K562 (cell line): ENCODE measurements around the gene RAVER2. TPM values are rescaled to one million over a fixed set of nuclear protein-coding genes. Genes with fewer than 3 reads are reported as not detected.

Experiments used
- ATAC-seq: fragments of 200-7000 bp; cut with Tn5 transposase; 3 replicates; pipeline ENCODE4 v1.9.1; 2020; ENCODE audit warnings: moderate library complexity
- BruUV-seq: library from RNA; stranded (reverse); fragments of 400-500 nt; replicated peaks from 2 replicates; lab custom pipeline; 2021; lab: Mats Ljungman, UMichigan
- CTCF ChIA-PET: fragments of 300-600 bp; formaldehyde crosslinking; extraction: SDS; loops from one replicate; lab custom pipeline; 2021; ENCODE audit warnings: low intra/inter-chr PET ratio; lab: Yijun Ruan, JAX
- POLR2A ChIA-PET: fragments of 300-600, 350-650 bp; sonication (Branson Sonifier 250); formaldehyde crosslinking; extraction: SDS; loops from one replicate; lab custom pipeline; 2021; ENCODE audit warnings: antibody characterized with exemption, inconsistent platforms; lab: Yijun Ruan, JAX
- DNase-seq, 4 experiments: peaks; one replicate each; pipeline versions ENCODE4 v3.0.0 to v3.0.0-alpha.2; 2011 to 2018; ENCODE audit warnings: low spot score in 3 of 4, mixed read lengths in 3 of 4; ENCODE audit errors: extremely low read depth in 1 of 4
- FAIRE-seq: peaks from 2 replicates; lab custom pipeline; 2011; peaks lifted over from hg19 to GRCh38; lab: Jason Lieb, UNC
- H2AFZ ChIP-seq: 2 replicates; pipeline ENCODE4 v1.6.0; 2011; ENCODE audit warnings: low read depth, low read length, control low read depth, inconsistent platforms
- H3K27ac ChIP-seq: fragments of 200-600 bp; 3 replicates; pipeline ENCODE4 v1.8.0; 2011; ENCODE audit warnings: low read depth, mild to moderate bottlenecking, control low read depth, inconsistent platforms, low read length, moderate library complexity, mixed read lengths; ENCODE audit errors: extremely low read depth
- H3K27me3 ChIP-seq, 2 experiments: fragments of 300-600 bp in 1 of 2; 2 replicates in 1 of 2; 3 replicates in 1 of 2; pipeline versions ENCODE4 v1.6.0 to v1.8.0; 2011; ENCODE audit warnings: inconsistent platforms in 2 of 2, low read length in 2 of 2, mild to moderate bottlenecking in 1 of 2, mixed read lengths in 1 of 2, moderate library complexity in 1 of 2; ENCODE audit not compliant: control insufficient read depth in 2 of 2, insufficient read depth in 2 of 2
- H3K36me3 ChIP-seq: fragments of 300-600 bp; 3 replicates; pipeline ENCODE4 v1.8.0; 2011; ENCODE audit warnings: mild to moderate bottlenecking, low read length, inconsistent platforms; ENCODE audit not compliant: control insufficient read depth, insufficient read depth
- H3K4me1 ChIP-seq, 2 experiments: fragments of 200-600 bp in 1 of 2; replicated peaks in 1 of 2; 2 replicates in 1 of 2; 3 replicates in 1 of 2; pipeline versions ENCODE4 v1.5.1 to v1.8.0; 2011; ENCODE audit warnings: inconsistent platforms in 2 of 2, low read length in 2 of 2, mild to moderate bottlenecking in 1 of 2, mixed read lengths in 1 of 2, moderate library complexity in 1 of 2; ENCODE audit not compliant: control insufficient read depth in 2 of 2, insufficient read depth in 2 of 2
- H3K4me2 ChIP-seq: 2 replicates; pipeline ENCODE4 v1.6.1; 2011; ENCODE audit warnings: low read length, control low read depth, inconsistent platforms, mixed read lengths; ENCODE audit not compliant: insufficient read depth
- H3K4me3 ChIP-seq: fragments of 200-600 bp; sonication (generic), shearing (Covaris generic); 2 replicates; pipeline ENCODE4 v1.5.1; 2016; ENCODE audit warnings: control low read depth, inconsistent platforms
- H3K79me2 ChIP-seq: fragments of 200-600 bp; 3 replicates; pipeline ENCODE4 v1.8.0; 2011; ENCODE audit warnings: low read length, inconsistent platforms; ENCODE audit not compliant: control insufficient read depth, insufficient read depth
- H3K9ac ChIP-seq, 2 experiments: 2 replicates each; pipeline versions ENCODE4 v1.6.0 to v1.6.1; 2011; ENCODE audit warnings: low read depth in 2 of 2, low read length in 2 of 2, control low read depth in 1 of 2, inconsistent platforms in 1 of 2, mild to moderate bottlenecking in 1 of 2, mixed read lengths in 1 of 2; ENCODE audit not compliant: insufficient read depth in 1 of 2
- H3K9me1 ChIP-seq: one replicate; pipeline ENCODE4 v1.6.0; 2011; ENCODE audit warnings: inconsistent platforms, mild to moderate bottlenecking, low read length, moderate library complexity; ENCODE audit not compliant: control insufficient read depth, insufficient read depth
- H3K9me3 ChIP-seq: replicated peaks from 2 replicates; pipeline ENCODE4 v1.5.1; 2011; ENCODE audit warnings: low read depth, low read length, inconsistent platforms; ENCODE audit not compliant: control insufficient read depth, insufficient read depth
- H4K20me1 ChIP-seq: replicated peaks from 2 replicates; pipeline ENCODE4 v1.6.1; 2011; ENCODE audit warnings: low read length, inconsistent platforms, mixed read lengths; ENCODE audit not compliant: control insufficient read depth, insufficient read depth
- BACH1 ChIP-seq: fragments of 200-800 bp; sonication (Bioruptor generic); IDR thresholded peaks from 2 replicates; pipeline ENCODE4 v1.6.1; 2016; ENCODE audit warnings: missing genetic modification characterization, missing compliant biosample characterization
- BRD4 ChIP-seq: fragments of 200-600 bp; sonication (generic); IDR thresholded peaks from 2 replicates; pipeline ENCODE4 v1.6.1; 2017; ENCODE audit warnings: inconsistent platforms
- MAFK ChIP-seq: IDR thresholded peaks from 2 replicates; pipeline ENCODE4 v1.6.1; 2011; ENCODE audit warnings: low read length, improper control_type of control experiment
- POLR2AphosphoS2 ChIP-seq: IDR thresholded peaks from 2 replicates; pipeline ENCODE4 v1.6.1; 2012; ENCODE audit warnings: low read length, improper control_type of control experiment
- SIN3B ChIP-seq: fragments of 450-650 bp; IDR thresholded peaks from 2 replicates; pipeline ENCODE4 v1.6.1; 2017; ENCODE audit warnings: low read depth, mild to moderate bottlenecking, moderate library complexity
- SP2 ChIP-seq: IDR thresholded peaks from 2 replicates; pipeline ENCODE4 v1.6.1; 2011; ENCODE audit warnings: mild to moderate bottlenecking, low read depth, low read length, moderate library complexity; ENCODE audit not compliant: poor library complexity, severe bottlenecking; ENCODE audit errors: extremely low read depth
- TEAD1 ChIP-seq, 2 experiments: fragments of 450-650 bp in 1 of 2; sonication (generic) in 1 of 2; formaldehyde crosslinking; IDR thresholded peaks; 2 replicates each; pipeline versions ENCODE4 v1.4.0 to v1.8.0; 2020 to 2022; ENCODE audit warnings: mild to moderate bottlenecking in 2 of 2, missing genetic modification reagents in 1 of 2
- TRIM24 ChIP-seq, 2 experiments: fragments of 450-650 bp; IDR thresholded peaks; 2 replicates each; pipeline ENCODE4 v1.6.1; 2016
- WHSC1 ChIP-seq: IDR thresholded peaks from one replicate; pipeline ENCODE4 v1.6.1; 2012; ENCODE audit warnings: low read length, control low read depth, inconsistent platforms
- ZNF347 ChIP-seq: fragments of 450-650 bp; formaldehyde crosslinking; IDR thresholded peaks from 2 replicates; pipeline ENCODE4 v1.4.0; 2020; ENCODE audit warnings: low read depth, mild to moderate bottlenecking, moderate library complexity
- WGBS: fragments of 100-300 bp; shearing (Covaris generic); methylation state at CpG from one replicate; pipeline ENCODE4 v1.1.6; 2016; ENCODE audit warnings: low coverage, mixed read lengths; ENCODE audit not compliant: insufficient coverage; ENCODE audit errors: missing lambda C conversion rate; 5-methylcytosine and 5-hydroxymethylcytosine counted together
- in situ Hi-C: fragments of 300-500 bp; cut with MboI; formaldehyde crosslinking; loops from 4 replicates; pipeline ENCODE4 v1.15.0; 2018; ENCODE audit warnings: inconsistent platforms, mixed read lengths
- intact Hi-C: fragments of 100-400 bp; cut with micrococcal nuclease; formaldehyde crosslinking; loops from 2 replicates; pipeline ENCODE4 v1.14.2; 2022
- polyA plus RNA-seq, 8 experiments: library from polyadenylated mRNA; depleted of rRNA in 4 of 8; stranded (reverse) in 5 of 8; unstranded in 3 of 8; fragments of >200 nt; fragmentation: Nextera tagmentation in 2 of 8; fragmentation: Illumina TruSeq in 1 of 8; extraction: Ambion mirVana in 2 of 8; extraction: Trizol in 1 of 8; gene quantifications; 2 replicates each; pipeline versions ENCODE4 v1.2.1 to v1.2.3, GENCODE V29; 2011 to 2014; ENCODE audit warnings: inconsistent platforms in 1 of 8, missing spikeins in 1 of 8
- total RNA-seq, 7 experiments: library from RNA; depleted of rRNA in 6 of 7; stranded (reverse); fragments of >200 nt in 6 of 7; fragmentation: Illumina TruSeq in 2 of 7; extraction: Trizol in 2 of 7; gene quantifications; 2 replicates each; pipeline versions ENCODE4 v1.2.1 to v1.2.3, GENCODE V29; 2011 to 2021; ENCODE audit warnings: low replicate concordance in 1 of 7
- TF ChIP-seq, protein P1 (sequence below): fragments of 450-650 bp; conservative IDR thresholded peaks from 2 replicates; pipeline ENCODE4 v1.6.1; 2016; ENCODE audit warnings: missing genetic modification characterization, low read depth, mild to moderate bottlenecking, control low read depth, missing compliant biosample characterization
- TF ChIP-seq, protein P2 (sequence below), 2 experiments: fragments of 150-350 bp in 1 of 2; IDR thresholded peaks; 2 replicates each; pipeline ENCODE4 v1.6.1; 2012 to 2016; ENCODE audit warnings: low read depth in 2 of 2, low read length in 2 of 2, mild to moderate bottlenecking in 1 of 2, moderate library complexity in 1 of 2
- TF ChIP-seq, protein P3 (sequence below): fragments of 450-650 bp; IDR thresholded peaks from 2 replicates; pipeline ENCODE4 v1.6.1; 2016; ENCODE audit warnings: antibody characterized with exemption
- TF ChIP-seq, protein P4 (sequence below): fragments of 250-450 bp; sonication (Bioruptor Pico); IDR thresholded peaks from 2 replicates; pipeline ENCODE4 v1.6.1; 2021; ENCODE audit warnings: mild to moderate bottlenecking

RAVER2 gene
- total and polyA plus RNA-seq, 9 of the 15 experiments (the other 6 are each of a cell fraction or from before 2014, with no cell fraction given): 1.8 to 6.1 (median 4.4) TPM

DNA sequence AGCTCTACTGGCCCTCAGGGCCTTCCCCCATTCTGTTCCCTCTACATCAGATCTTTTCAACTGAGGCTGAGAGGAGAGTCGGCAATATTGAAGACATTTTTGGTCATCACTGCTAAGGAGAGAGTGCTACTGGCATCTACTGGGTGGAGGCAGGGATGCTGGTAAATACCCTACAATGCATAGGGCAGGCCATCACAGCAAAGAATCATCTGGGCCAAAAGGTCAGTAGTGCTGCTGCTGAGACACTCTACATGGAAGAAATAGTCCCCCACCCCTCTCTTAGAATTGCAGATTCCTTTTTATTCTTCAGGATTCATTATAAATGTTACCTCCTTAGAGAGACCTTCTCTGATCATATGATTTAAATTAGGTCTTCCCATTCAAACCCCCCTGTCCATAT is 127.2 kb downstream of the RAVER2 start:
- DNase-seq (no peak), ATAC-seq (no peak), FAIRE-seq (no peak)
- Histone ChIP-seq H3K4me1 (no peaks in the 10 kb centered on the region), H2AFZ (no peak overlapping the region), H3K27ac (no peak overlapping the region), H3K79me2 (no peaks in the 10 kb centered on the region), H3K4me3 (no peak overlapping the region), H4K20me1 (no peaks in the 10 kb centered on the region), H3K4me2 (no peak overlapping the region), H3K9ac (no peak overlapping the region), H3K9me3 (no peaks in the 10 kb centered on the region), H3K27me3 (no peaks in the 10 kb centered on the region), H3K36me3 (peaks cover 57% of the 10 kb centered on the region; the same call in 2 of the 3 replicates), H3K9me1 (no peaks in the 10 kb centered on the region)
- POLR2A ChIA-PET: interaction anchor here (0.6 kb wide), 1 partner anchor 1484 kb away, joined by 3 read pairs; no protein-coding TSS in a partner anchor
- TF ChIP-seq SP2 (no peak), POLR2AphosphoS2 (no peak), TEAD1 (CRISPR knock-in tag; IDR thresholded peaks at IDR 0.05) (no peak), BRD4 (no peak), BACH1 (tag) (no peak), ZNF347 (no peak), TRIM24 (IDR thresholded peaks at IDR 0.05) (no peak), SIN3B (no peak), MAFK (no peak), WHSC1 (no peak)
- TF ChIP-seq, protein P1, sequence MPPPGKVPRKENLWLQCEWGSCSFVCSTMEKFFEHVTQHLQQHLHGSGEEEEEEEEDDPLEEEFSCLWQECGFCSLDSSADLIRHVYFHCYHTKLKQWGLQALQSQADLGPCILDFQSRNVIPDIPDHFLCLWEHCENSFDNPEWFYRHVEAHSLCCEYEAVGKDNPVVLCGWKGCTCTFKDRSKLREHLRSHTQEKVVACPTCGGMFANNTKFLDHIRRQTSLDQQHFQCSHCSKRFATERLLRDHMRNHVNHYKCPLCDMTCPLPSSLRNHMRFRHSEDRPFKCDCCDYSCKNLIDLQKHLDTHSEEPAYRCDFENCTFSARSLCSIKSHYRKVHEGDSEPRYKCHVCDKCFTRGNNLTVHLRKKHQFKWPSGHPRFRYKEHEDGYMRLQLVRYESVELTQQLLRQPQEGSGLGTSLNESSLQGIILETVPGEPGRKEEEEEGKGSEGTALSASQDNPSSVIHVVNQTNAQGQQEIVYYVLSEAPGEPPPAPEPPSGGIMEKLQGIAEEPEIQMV: no peak
- TF ChIP-seq, protein P2, sequence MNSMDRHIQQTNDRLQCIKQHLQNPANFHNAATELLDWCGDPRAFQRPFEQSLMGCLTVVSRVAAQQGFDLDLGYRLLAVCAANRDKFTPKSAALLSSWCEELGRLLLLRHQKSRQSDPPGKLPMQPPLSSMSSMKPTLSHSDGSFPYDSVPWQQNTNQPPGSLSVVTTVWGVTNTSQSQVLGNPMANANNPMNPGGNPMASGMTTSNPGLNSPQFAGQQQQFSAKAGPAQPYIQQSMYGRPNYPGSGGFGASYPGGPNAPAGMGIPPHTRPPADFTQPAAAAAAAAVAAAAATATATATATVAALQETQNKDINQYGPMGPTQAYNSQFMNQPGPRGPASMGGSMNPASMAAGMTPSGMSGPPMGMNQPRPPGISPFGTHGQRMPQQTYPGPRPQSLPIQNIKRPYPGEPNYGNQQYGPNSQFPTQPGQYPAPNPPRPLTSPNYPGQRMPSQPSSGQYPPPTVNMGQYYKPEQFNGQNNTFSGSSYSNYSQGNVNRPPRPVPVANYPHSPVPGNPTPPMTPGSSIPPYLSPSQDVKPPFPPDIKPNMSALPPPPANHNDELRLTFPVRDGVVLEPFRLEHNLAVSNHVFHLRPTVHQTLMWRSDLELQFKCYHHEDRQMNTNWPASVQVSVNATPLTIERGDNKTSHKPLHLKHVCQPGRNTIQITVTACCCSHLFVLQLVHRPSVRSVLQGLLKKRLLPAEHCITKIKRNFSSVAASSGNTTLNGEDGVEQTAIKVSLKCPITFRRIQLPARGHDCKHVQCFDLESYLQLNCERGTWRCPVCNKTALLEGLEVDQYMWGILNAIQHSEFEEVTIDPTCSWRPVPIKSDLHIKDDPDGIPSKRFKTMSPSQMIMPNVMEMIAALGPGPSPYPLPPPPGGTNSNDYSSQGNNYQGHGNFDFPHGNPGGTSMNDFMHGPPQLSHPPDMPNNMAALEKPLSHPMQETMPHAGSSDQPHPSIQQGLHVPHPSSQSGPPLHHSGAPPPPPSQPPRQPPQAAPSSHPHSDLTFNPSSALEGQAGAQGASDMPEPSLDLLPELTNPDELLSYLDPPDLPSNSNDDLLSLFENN (IDR thresholded peaks at IDR 0.05; ENCODE audit: low read depth in 2 of 2, low read length in 2 of 2): no peak
- TF ChIP-seq, protein P3, sequence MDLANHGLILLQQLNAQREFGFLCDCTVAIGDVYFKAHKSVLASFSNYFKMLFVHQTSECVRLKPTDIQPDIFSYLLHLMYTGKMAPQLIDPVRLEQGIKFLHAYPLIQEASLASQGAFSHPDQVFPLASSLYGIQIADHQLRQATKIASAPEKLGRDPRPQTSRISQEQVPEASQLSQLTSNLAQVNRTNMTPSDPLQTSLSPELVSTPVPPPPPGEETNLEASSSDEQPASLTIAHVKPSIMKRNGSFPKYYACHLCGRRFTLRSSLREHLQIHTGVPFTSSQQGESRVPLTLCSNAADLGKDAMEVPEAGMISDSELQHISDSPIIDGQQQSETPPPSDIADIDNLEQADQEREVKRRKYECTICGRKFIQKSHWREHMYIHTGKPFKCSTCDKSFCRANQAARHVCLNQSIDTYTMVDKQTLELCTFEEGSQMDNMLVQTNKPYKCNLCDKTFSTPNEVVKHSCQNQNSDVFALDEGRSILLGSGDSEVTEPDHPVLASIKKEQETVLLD: no peak
- TF ChIP-seq, protein P4, sequence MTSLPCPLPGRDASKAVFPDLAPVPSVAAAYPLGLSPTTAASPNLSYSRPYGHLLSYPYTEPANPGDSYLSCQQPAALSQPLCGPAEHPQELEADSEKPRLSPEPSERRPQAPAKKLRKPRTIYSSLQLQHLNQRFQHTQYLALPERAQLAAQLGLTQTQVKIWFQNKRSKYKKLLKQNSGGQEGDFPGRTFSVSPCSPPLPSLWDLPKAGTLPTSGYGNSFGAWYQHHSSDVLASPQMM (CRISPR knock-in tag): no peak
- in situ Hi-C loops (no loop called here), intact Hi-C loops (no loop called here)
- no TSS peak for BruUV-seq
- 75% methylated on average over 1 of the region's 1 CpG for WGBS
- CTCF ChIA-PET: no interaction called here
